HepG2 (cell line): ENCODE measurements around the gene TRIM31. TPM values are rescaled to one million over a fixed set of nuclear protein-coding genes. Genes with fewer than 3 reads are reported as not detected.

Experiments
- EEA1 ChIP-seq: sonication (generic); formaldehyde crosslinking; IDR thresholded peaks from 2 replicates; pipeline ENCODE4 v1.5.1; 2020; ENCODE audit warnings: mild to moderate bottlenecking, missing genetic modification reagents, borderline replicate concordance
- ETV5 ChIP-seq: IDR thresholded peaks from 2 replicates; pipeline ENCODE4 v1.6.1; 2018; ENCODE audit warnings: missing biosample characterization, missing genetic modification reagents, inconsistent platforms, borderline replicate concordance
- FOSL2 ChIP-seq: sonication (generic); formaldehyde crosslinking; IDR thresholded peaks from 2 replicates; pipeline ENCODE4 v1.4.0; 2020; ENCODE audit warnings: missing genetic modification reagents
- HOMEZ ChIP-seq: IDR thresholded peaks from 2 replicates; pipeline ENCODE4 v1.6.1; 2016; ENCODE audit warnings: low read depth
- JUND ChIP-seq: sonication (generic); formaldehyde crosslinking; IDR thresholded peaks from 2 replicates; pipeline ENCODE4 v1.8.0; 2022; ENCODE audit warnings: mild to moderate bottlenecking, missing genetic modification reagents
- KAT2B ChIP-seq: fragments of 150-350 bp; IDR thresholded peaks from 2 replicates; pipeline ENCODE4 v1.6.1; 2014; ENCODE audit warnings: low read depth, low read length, borderline replicate concordance
- KDM1A ChIP-seq: IDR thresholded peaks from 2 replicates; pipeline ENCODE4 v1.6.1; 2016; ENCODE audit warnings: missing compliant biosample characterization
- KMT2B ChIP-seq: IDR thresholded peaks from 2 replicates; pipeline ENCODE4 v1.6.1; 2016; ENCODE audit warnings: missing genetic modification reagents, missing compliant biosample characterization
- LRRFIP1 ChIP-seq: sonication (generic); formaldehyde crosslinking; conservative IDR thresholded peaks from 2 replicates; pipeline ENCODE4 v1.4.0; 2020; ENCODE audit warnings: missing genetic modification reagents
- MAFK ChIP-seq, 2 experiments: IDR thresholded peaks in 1 of 2; conservative IDR thresholded peaks in 1 of 2; 2 replicates each; pipeline ENCODE4 v1.6.1; 2011; ENCODE audit warnings: improper control_type of control experiment in 2 of 2, low read length in 2 of 2
- RARG ChIP-seq: sonication (generic); formaldehyde crosslinking; IDR thresholded peaks from 2 replicates; pipeline ENCODE4 v1.4.0; 2020; ENCODE audit warnings: low read depth, mild to moderate bottlenecking, missing genetic modification reagents
- REXO4 ChIP-seq: sonication (generic); formaldehyde crosslinking; IDR thresholded peaks from 2 replicates; pipeline ENCODE4 v1.8.0; 2022; ENCODE audit warnings: missing genetic modification reagents, mild to moderate bottlenecking, borderline replicate concordance
- SETDB1 ChIP-seq: sonication (generic); formaldehyde crosslinking; IDR thresholded peaks from 2 replicates; pipeline ENCODE4 v1.5.1; 2020; ENCODE audit warnings: missing genetic modification reagents, mild to moderate bottlenecking, borderline replicate concordance
- TBX3 ChIP-seq: fragments of 450-650 bp; IDR thresholded peaks from 2 replicates; pipeline ENCODE4 v1.6.1; 2017; ENCODE audit warnings: antibody characterized with exemption, mild to moderate bottlenecking, inconsistent platforms, borderline replicate concordance
- TFDP1 ChIP-seq: IDR thresholded peaks from 2 replicates; pipeline ENCODE4 v1.6.1; 2016; ENCODE audit warnings: missing compliant biosample characterization, missing genetic modification reagents, borderline replicate concordance
- THAP7 ChIP-seq: sonication (generic); formaldehyde crosslinking; IDR thresholded peaks from 2 replicates; pipeline ENCODE4 v1.8.1; 2023; ENCODE audit warnings: mild to moderate bottlenecking, missing genetic modification reagents
- ZNF124 ChIP-seq: sonication (generic); formaldehyde crosslinking; IDR thresholded peaks from 2 replicates; pipeline ENCODE4 v1.4.0; 2020; ENCODE audit warnings: missing genetic modification reagents
- ZNF496 ChIP-seq: sonication (generic); formaldehyde crosslinking; IDR thresholded peaks from 2 replicates; pipeline ENCODE4 v1.8.1; 2023; ENCODE audit warnings: mild to moderate bottlenecking, moderate library complexity, missing genetic modification reagents; ENCODE audit not compliant: insufficient replicate concordance
- ZNF547 ChIP-seq: sonication (generic); formaldehyde crosslinking; IDR thresholded peaks from 2 replicates; pipeline ENCODE4 v1.5.1; 2020; ENCODE audit warnings: mild to moderate bottlenecking, missing genetic modification reagents
- ZNF644 ChIP-seq: IDR thresholded peaks from 2 replicates; pipeline ENCODE4 v1.6.1; 2016; ENCODE audit warnings: low read depth
- ZNF704 ChIP-seq: sonication (generic); formaldehyde crosslinking; IDR thresholded peaks from 2 replicates; pipeline ENCODE4 v1.8.1; 2023; ENCODE audit warnings: mild to moderate bottlenecking, inconsistent platforms, moderate library complexity, missing genetic modification reagents, borderline replicate concordance
- ZZZ3 ChIP-seq: sonication (generic); formaldehyde crosslinking; IDR thresholded peaks from 2 replicates; pipeline ENCODE4 v1.4.0; 2020; ENCODE audit warnings: missing genetic modification reagents, mild to moderate bottlenecking, borderline replicate concordance
- polyA plus RNA-seq, 8 experiments: library from polyadenylated mRNA; depleted of rRNA in 3 of 8; stranded (reverse) in 7 of 8; unstranded in 1 of 8; fragments of >200 nt; fragmentation: Illumina TruSeq in 4 of 8; extraction: Trizol in 4 of 8; gene quantifications; 2 replicates each; pipeline versions ENCODE4 v1.2.1 to v1.2.3, GENCODE V29; 2011 to 2016; ENCODE audit warnings: low read depth in 4 of 8, missing spikeins in 1 of 8, mixed read lengths in 1 of 8; ENCODE audit not compliant: insufficient read depth in 1 of 8
- total RNA-seq, 5 experiments: library from RNA; depleted of rRNA; stranded (reverse); fragments of >200 nt; fragmentation: Illumina TruSeq; extraction: Trizol; gene quantifications; 2 replicates each; pipeline ENCODE4 v1.2.3, GENCODE V29; 2016; ENCODE audit warnings: low read depth in 1 of 5

TRIM31 gene
- total and polyA plus RNA-seq, 2 of the 13 experiments (the other 11 are each of a cell fraction or from before 2014, with no cell fraction given) = 0.13 to 0.51 TPM

GRCh38 chr6:30066577-30067459 lies 46.1 kb downstream of the TRIM31 start, which contains the start of gene PPP1R11 (continued):
- TF ChIP-seq ZZZ3 (CRISPR knock-in tag) (no peak; the same call in 1 of the 2 replicates), TFDP1 (CRISPR knock-in tag) (no peak), RARG (CRISPR knock-in tag) (no peak), KAT2B (no peak), EEA1 (CRISPR knock-in tag) (no peak; the same call in 1 of the 2 replicates), ZNF547 (peak; percentile 90; the same call in 1 of the 2 replicates), ZNF704 (CRISPR knock-in tag) (peak; percentile 52; the same call in 1 of the 2 replicates), ETV5 (CRISPR knock-in tag) (peak; percentile 93), KDM1A (CRISPR knock-in tag) (no peak), HOMEZ (CRISPR knock-in tag) (no peak; the same call in 1 of the 2 replicates), ZNF644 (CRISPR knock-in tag) (no peak), REXO4 (CRISPR knock-in tag) (no peak), ZNF496 (no peak), FOSL2 (CRISPR knock-in tag) (peak; percentile 95), JUND (CRISPR knock-in tag) (peak; percentile 79; the same call in 1 of the 2 replicates), SETDB1 (CRISPR knock-in tag) (no peak), ZNF124 (CRISPR knock-in tag) (0 out of 2 replicates have a peak, but pooled peaks have one; percentile 46), LRRFIP1 (CRISPR knock-in tag) (no peak), TBX3 (peak; percentile 85), THAP7 (CRISPR knock-in tag) (peak; percentile 98), MAFK (conservative IDR thresholded peaks at IDR 0.05 in 1 of 2, IDR thresholded peaks at IDR 0.05 in 1 of 2; ENCODE audit: low read length in 2 of 2) (no peak), KMT2B (CRISPR knock-in tag) (peak; percentile 92)
